Fibroblast of skin of abdomen (primary cell): Measurements from ENCODE around the gene EN2.

Experiments
- DNase-seq: peaks from one replicate; pipeline ENCODE4 v3.0.0-alpha.2; 2013

The EN2 gene

DNA sequence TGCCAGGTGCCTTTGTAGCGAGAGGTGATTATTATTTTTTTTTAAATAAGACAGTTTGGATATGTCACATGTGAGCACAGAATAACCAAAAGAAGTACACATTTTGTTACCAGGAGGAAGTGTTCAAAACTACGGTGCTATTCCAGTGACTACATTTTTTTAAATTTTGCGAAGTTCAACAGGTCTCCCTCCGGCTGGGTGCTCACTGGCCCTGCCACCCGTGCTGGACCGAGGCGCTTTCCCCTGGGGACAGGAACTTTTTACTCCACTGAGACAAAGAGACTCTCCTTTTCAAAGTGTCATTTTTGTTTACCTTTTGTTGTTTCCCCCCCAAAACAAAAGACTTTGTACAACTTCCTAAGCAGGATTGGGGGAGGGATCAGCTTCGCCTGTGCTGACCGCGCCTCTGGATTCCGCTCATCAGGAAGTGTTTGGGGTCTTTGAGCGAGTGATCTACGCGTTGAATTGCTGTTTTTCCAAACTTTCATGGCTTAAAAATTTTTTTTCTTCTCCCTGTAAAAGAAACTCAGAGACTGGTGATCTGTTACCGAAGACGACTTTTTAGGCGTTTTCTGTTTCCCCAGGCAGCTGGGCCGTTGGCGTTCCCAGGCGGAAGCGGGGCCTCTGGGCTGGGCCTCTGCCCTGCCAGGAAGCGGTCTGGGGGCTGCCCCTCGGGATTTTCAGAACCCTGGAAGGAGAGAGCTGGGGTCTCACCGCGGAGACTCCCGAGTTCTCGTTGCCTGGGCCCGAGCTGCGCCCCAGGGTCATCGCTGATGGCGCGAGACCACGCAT, 7.2 kb downstream of the EN2 start:
- no peak for DNase-seq

DNA sequence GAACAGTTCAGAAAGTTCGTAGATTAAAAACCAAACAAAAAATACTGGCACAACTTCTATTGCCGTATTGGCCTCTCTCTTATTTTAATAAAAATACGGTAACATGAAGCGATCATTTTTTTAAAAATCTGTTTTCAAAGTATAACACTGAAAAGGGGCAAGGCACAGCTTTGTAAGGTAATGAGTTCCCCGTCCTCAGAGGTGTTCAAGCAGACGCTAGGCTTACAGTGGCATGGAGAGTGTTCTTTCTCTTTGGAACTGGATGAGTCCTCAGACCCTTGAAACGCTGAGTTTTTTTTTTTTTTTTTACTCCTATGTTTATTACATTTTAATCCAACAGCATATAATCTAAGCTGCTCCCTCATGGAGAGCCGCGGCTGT, 7.8 kb downstream of the EN2 start:
- no peak for DNase-seq

DNA sequence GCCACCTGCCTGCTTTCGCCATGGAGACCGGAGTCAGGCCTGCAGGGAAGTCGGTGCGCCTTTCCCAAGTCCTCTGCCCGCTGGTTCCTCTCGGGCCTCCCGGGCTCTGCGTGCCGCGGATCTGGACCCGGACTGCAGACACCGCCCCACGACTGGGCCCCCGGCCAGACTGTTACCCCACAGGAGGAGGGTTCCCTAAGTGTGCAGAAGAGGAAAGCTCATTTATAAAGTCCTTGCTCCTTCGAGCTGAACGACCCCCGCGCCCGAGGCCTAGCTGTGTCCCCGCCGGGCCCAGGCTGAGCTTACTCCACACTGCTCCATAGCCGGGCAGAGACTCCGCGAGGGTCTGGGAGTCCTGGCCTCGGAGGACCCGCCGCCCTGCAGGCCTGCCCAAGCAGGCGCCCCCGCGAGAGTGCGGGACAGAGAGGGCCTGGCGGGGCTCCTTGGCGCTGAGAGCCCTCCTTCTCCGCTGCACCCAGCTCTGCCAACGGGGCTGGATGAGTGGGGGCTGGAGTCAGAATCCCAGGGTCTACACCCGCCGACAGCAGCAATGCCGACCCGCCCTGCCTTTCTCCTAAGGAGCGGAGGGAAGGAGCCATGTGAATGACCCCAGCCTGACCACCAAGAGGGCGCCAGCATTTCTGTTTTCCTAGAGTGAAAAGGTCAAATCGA, 8.3 kb downstream of the EN2 start:
- DNase-seq = no peak

DNA sequence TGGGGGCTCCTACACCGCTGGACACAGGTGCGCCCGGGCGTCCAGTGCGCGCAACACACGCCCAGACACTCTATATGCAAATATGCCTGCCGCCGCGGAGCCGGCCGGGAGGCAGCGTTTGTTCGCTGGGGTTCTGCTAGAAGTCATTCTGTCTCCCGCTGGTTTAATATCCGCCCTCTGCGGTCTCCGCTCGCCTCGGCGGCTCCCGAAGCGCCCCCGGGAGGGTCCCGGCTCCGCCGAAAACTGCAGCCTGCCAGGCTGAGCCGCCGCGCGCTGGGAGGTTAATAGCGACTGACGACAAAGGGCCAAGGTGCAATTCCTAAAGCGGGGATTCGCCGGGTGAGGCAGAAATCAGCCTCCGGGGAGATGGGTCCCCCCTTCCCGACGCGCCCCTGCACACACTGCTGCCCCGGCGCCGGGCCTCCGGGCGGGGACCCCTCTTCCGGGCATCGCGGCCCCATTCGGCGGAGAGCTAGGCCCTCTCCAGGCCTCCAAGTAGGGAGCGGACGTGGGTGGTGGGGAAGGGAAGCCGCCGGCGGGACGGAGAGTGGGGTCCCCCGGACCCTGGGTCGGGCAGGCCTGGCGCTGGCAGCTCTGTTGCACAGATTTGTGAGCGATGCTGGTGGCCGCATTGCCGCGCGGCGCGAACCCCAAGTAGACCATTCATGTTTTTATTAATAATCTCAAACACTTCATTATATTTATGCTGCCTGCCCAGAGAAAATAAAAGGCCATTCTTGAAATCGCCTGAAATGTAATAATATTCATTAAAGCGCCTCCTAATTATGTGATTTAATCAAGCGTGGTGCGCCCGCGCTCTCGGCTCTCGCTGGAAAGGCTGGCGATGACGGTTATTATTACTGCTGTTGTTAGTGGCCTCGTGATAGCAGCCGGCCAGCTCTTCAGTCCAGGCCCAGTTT, 9.1 kb downstream of the EN2 start:
- DNase-seq = no peak

DNA sequence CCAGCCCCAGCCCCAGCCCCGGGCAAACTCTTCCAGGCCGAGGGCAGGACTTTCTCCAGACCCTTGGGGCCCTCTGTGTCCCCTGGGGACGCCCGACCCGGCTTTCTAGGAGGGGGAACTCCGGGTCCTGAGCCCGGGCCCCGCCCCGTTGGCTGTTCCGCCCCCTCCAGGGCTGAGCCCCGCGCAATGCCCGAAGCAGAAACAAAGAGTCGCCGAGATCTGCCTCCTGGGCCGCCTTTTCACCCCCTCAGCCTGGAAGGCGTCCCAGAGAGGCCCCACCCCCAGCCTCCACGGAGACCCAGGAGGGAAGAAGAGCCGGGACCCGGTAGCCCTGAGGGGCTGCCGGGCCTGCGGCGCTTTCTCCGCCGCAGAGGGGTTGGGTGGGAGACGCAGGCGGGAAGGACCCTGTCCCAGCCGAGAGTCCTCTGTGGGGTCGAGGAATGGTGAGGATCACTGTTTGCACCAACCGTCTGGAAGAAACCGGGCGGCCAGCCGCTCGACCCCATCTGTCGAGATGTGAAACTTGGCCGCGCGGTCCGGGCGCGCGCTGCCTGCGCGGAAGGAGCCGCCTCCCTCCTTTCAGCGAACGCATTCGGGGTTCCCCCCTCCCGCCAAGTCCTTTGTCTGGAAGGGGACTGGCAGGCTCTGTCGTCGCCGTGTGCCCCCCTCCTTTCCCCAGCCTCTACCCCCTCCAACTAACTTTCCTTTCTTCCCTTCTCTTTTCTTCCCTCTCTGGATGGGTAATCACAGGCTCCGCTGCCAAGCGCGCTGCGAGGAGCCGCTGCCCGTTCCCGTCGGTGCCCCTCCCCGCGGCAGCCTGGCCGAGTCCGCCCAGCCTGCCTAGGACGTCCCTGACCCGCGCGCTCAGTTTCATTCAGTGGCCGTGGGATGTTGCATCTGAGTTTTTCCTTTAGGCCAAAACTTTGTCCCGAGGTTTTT, 10.2 kb downstream of the EN2 start:
- DNase-seq = no peak

DNA sequence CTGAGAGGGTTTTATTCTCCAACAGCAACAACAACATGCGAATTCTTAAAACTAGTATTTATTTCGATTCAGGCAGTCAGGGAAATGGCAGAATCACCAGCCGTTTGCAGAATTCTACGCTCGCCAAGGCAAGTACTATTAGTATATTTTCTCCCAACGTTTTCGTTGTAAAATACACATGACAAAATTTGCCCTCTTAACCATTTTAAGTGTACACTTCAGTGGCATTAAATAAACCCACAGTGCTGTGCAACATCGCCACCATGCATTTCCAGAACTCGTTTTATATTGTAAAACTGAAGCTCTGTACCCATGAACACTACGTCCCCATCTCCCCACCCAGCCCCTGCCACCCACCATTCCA, 10.8 kb downstream of the EN2 start:
- no peak for DNase-seq

DNA sequence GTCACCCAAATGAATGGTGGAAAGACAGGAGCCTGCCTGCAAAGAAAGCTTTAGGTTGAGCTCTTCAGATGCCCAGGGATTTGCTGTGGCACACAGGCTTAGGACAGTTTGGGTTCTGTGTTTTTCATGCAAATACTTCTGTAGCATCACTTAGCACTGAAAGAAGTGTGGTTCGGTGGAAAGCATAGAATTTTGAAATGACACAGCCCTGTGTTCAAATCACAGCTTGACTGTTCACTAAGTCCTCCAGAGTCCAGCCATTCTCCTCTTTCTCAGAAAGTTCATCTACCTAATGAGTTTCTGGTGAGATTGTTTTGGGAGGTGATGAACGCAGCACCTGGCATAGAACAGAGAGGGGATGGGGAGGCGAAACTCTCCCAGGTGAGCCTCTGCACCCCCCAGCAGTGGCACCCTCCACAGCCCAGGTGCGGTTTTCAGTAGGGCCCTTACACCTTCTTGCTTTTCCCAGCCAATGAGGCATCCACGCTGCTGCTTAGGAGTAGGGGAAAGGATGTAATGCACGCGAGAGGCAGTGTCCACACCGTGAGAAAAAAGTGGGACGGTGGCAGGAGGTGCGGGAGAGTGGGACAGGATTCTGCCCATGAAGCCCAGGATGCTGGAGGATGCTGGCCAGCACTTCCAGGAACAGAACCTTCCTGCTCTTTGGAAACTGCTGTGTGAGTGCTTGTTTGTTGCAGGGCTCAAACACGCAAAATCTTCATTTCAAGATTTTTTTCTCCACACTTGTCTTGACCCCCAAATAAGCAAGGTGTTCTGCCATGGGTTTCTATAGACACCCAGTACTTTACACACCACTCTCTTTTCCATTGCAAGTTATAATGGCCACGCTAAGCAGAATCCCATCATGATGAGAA, 11.6 kb downstream of the EN2 start:
- DNase-seq = no peak

DNA sequence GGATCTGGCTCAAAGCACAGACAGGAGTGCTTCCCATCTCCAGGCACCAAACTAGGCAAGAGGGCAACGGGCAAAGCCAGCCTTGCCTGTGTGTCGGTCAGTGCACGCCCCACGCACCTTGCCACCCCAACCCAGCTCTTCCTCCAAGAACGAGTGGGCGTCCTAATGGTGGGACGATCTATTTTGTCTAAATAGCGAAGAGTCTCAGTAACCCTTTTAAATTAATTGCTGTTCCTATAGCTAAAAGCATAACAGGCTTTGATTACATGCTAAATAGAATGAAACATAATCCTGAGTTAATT, 12.2 kb downstream of the EN2 start:
- no peak for DNase-seq

DNA sequence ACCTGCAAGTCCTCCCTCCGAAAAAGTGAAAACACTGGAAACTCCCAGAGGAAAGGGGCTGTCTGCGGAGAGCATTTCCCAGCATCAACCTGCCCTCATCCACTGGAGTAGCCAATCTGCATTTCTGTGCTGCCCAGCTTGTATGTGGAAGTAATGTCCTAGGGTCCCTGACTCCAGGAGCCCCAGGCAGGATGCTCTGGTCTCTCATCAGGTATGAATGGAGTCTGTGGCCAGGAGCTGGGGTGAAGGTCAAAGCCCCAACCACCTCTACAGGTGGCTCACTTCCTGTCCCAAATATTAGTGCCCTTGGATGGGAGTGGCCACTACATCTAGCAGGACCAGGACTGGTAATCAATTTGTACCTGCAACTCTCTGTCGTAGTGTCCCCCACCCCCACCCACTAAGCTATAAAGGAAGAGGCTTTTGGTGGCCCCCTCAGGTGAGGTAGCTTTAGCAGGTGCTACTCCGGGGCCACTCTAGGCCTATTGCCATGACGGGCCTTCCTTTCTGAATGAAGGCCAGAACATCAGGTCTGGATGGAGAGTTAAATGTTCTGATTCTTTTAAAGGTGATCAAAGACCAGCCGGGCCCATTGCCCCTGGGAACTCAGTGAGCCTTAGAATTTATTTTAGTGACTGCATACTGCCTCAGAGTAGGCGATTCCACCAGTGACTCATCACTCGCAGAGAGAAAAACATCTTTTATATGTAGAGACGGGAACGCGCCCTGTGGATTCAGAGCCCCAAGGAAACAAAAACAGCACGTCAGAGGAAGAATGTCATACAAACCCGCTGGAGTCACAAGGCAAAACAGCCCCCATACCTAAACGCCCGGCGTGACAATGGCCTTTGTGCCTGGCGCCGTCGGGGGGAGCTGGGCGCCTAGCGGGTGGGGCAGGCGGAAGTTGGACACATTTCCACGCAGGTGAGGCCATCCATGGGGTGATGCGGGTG, 13.0 kb downstream of the EN2 start:
- no peak for DNase-seq

DNA sequence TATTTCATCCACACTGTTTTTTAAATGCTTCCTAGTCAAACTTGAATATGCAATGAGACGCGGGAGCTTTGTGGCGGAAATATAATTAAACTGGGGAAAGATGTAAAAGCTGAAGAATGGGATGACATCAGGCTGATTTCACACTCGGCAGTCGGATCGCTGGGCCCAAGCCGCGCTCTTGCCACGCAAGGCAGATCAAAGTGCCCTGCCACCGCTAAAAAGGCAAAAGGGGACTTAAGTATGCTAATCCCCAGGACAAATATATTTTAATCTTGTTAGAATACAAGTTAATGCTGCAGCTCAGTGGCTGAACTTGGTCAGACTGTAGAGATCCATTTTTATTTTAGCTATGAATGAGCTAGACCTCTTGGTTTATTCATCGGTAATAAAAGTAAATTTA, 13.8 kb downstream of the EN2 start:
- no peak for DNase-seq

DNA sequence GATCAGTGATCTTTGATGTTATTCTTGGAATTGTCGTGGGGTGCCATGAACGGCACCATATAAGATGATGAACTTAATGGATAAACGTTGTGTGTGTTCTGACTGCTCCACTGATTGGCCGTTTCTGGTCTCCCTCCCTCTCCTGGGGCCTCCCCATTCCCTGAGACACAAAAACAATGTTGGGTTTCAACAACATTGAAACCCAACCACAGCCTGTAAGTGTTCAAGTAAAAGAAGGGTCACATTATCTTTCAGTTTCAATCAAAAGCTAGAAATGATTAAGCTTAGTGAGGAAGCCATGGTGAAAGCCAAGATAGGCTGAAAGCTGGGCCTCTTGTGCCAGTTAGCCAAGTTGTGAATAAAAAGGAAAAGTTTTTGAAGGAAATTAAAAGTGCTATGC, 19.5 kb downstream of the EN2 start:
- DNase-seq = no peak

DNA sequence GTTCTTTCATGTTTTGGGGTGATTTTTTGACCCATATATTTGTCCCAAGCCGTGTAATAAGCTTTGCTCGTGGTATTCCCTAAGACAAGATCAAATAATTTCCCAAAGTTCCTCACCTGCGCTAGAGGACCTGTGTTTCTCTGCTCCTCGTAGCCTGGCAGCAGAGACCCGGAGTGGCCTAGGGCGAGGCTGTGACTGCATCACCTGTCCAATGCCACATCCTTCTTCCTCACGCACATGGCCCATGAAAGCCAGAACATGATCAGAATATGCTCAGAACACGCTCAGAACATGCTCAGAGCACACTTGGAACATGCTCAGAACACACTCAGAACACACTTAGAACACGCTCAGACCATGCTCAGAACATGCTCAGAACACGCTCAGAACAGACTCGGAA, 23.8 kb downstream of the EN2 start:
- no peak for DNase-seq

DNA sequence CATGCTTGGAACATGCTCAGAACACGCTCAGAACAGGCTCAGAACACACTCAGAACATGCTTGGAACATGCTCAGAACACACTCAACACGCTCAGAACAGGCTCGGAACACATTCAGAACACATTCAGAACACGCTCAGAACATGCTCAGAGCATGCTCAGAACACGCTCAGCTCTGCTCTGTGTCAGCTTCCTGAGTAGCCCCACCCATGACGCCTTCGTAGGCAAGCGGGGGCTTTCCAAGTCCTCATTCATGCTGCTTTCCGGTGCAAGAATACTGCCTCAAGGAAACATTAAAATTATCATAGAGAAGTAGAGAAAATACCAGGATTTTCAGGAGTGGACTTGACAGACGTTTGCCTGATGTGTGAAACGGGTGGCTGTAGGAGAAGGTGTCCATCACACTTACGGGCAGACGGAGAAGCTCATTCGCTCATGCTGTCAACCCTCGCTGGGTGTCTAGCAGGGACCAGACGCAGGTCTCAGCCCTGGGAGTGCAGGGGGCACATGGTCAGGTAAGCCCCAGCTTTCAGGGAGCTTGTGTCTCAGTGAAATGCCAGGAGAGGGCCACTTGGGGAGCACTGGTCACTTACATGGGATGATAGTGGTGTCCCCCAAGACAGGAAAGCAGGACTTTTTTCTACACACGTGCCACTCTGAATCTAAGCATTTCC, 24.7 kb downstream of the EN2 start:
- no peak for DNase-seq

DNA sequence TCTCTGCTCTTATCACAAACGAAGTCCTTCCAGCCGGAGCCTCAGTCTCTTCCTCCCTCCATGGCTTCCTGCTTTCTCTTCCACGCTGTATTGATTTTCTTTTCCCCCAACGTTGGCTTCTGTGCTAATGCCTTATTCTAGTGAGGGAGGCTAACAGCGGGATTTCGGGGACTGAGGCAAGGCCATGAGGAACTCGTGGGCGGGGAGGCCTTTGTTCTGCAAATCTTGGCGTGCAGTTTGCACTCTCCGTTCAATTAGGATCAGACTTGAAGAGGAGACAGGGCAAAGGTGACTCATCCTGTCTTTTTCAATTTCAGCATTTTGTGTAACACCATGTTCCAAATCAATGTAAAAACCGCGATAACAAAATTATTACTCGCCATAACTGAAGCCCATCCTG, 25.3 kb downstream of the EN2 start:
- no peak for DNase-seq

DNA sequence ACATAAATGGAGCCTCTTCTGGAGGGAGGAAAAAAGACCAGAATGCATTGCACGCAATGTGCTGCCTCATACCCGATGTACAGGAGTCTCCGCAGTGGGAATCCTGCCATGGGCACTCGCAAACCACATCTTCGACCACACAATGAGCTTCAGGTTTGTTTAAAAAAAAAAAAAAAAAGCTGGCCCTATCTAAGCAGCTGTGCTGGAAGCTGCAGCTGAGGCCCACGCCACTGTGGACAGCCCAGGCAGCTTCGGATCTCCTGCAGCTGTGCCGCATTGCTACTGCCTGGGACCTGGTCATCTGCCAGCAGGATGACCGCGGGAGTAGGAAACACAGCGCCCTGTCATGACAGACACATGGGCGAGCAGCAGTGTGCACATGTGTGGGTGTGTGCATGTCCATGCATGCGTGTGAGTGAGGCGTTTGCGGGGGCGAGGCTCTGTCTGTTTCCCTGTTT, 26.0 kb downstream of the EN2 start:
- no peak for DNase-seq

DNA sequence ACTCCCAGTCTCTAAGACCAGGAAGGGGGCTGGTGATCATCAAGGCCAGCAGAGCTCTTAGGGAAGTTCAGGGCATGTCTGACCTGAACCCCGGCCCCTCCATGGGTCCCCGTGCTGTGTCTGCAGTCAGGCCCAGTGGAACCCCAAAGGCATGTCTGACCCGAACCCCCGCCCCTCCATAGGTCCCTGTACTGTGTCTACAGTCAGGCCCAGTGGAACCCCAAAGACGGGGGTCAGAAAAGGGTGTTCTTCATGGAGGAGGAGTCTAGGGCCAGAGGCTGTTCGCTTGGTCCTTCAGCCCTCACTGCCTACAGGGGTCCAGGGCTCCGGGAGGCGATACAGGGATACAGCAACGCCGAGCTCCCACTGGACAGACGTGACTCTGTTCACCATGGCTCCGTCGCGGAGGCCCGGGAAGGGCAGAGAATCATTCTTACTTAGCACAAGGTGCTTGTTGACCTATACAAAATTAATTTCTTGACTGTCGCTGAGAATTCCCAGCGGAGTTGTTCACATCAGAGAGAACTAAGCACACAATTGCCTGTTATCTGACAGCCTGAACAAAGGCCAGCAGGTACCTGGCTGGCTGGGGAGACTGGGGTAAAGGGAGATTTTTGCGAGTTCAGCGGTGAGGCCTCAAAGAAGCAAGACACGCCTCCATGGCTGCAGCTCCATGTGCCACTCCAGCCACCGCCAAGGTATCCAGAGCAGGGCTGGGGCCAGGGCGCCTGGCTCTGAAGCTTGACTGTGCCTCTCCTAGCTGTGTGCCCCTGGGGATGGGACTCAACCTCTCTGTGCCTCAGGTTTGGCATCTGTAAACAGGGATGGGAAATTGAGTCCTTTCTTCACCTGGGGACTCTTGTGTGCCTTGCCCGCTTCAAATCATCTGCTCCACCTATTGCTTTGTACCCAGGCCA, 26.8 kb downstream of the EN2 start:
- DNase-seq = no peak

DNA sequence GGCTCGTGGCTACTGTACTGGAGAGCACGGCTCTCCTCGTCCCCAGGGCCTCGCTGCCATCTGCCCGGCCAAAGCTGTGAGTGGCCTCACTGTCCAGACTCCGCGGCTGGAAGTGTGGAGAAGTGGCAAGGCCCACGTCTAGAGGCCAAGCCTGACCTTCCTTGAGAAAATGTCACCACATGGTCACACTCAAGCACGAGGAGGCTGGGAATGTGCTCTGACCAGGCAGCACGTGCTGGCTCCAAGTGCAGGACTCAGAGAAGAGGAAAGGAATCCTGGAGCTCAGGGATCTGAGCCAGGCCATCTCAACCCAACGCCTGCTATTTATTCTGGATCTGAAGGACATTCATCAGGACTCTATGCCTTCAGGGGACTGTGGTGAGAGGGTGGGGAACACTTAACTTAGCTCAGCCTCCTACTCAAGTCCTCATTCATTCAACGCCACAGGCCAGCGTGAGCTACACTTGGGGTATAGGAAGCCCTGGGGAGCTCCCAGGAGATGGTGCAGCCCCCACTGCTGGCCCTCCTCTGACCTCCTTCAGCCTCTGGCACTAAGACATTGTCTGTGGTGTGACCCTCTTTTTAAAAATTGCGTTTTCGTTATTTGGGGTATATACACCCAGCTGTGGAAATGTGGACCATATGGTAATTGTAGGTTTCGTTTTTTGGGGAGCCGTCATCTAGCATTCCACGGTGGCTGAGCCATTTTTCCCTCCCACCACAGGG, 29.0 kb downstream of the EN2 start:
- no peak for DNase-seq
